ENCODE data around the gene FMO2.
"Not testable (repeated sequence)": the region's sequence is repeated elsewhere in the genome, so short reads cannot be mapped to it uniquely, and the experiment has no call there.

FMO2 gene

GRCh38 chr1:171220081-171220420 is 35.0 kb downstream of the FMO2 start:
- TF ChIP-seq CTCF (IDR thresholded peaks at IDR 0.05; ENCODE audit: low read depth, low read length), result no peak
- DNase-seq (ENCODE audit: extremely low read depth, low read depth), result peak; percentile 63

GRCh38 chr1:171220581-171221054 is 35.5 kb downstream of the FMO2 start:
- no peak for TF ChIP-seq CTCF (IDR thresholded peaks at IDR 0.05; ENCODE audit: low read depth, low read length)
- DNase-seq (ENCODE audit: extremely low read depth, low read depth), result no peak

GRCh38 chr1:171221665-171222591 is 36.8 kb downstream of the FMO2 start:
- TF ChIP-seq CTCF (IDR thresholded peaks at IDR 0.05; ENCODE audit: low read depth, low read length), result no peak
- no peak for DNase-seq (ENCODE audit: extremely low read depth, low read depth)

GRCh38 chr1:171222936-171223335 is 37.8 kb downstream of the FMO2 start:
- DNase-seq (ENCODE audit: extremely low read depth, low read depth), result no peak

GRCh38 chr1:171224257-171224656 is 39.2 kb downstream of the FMO2 start:
- DNase-seq (ENCODE audit: extremely low read depth, low read depth), result not testable (repeated sequence)

More at GRCh38 chr1:171222936-171223335, 37.8 kb downstream of the FMO2 start:
- no peak for TF ChIP-seq CTCF (IDR thresholded peaks at IDR 0.05; ENCODE audit: low read depth, low read length)

GRCh38 chr1:171226747-171227370 is 41.8 kb downstream of the FMO2 start:
- DNase-seq (ENCODE audit: extremely low read depth, low read depth), result peak; percentile 57
- TF ChIP-seq CTCF (IDR thresholded peaks at IDR 0.05; ENCODE audit: low read depth, low read length), result peak; percentile 72

- no peak for DNase-seq (ENCODE audit: extremely low read depth, low read depth)
- no peak for TF ChIP-seq CTCF (IDR thresholded peaks at IDR 0.05; ENCODE audit: low read depth, low read length)
These were observed 46.2 kb downstream of the FMO2 start for GRCh38 chr1:171231326-171231725.

Data from AG09319 (cell line).